Gastrocnemius medialis (tissue), 4 donors: ENCODE data around the gene LRRC27. TPM values are rescaled to one million over a fixed set of nuclear protein-coding genes. Genes with fewer than 3 reads are reported as not detected.
"Not testable (repeated sequence)": the region's sequence is repeated elsewhere in the genome, so short reads cannot be mapped to it uniquely, and the experiment has no call there.

Source experiments
- ATAC-seq, 2 donors: fragments of 150-250 bp; one replicate each; pipeline ENCODE4 v1.9.1; 2016
- DNase-seq, 2 donors: peaks; one replicate each; pipeline ENCODE4 v3.0.0-alpha.2; 2019
- H3K27ac ChIP-seq, 4 donors: fragments of 200-600 bp; sonication (generic); 1 replicate in 1 of 4; 2 replicates in 3 of 4; pipeline ENCODE4 v1.5.1; 2016 to 2018; ENCODE audit warnings: mild to moderate bottlenecking in 2 of 4, moderate library complexity in 1 of 4
- H3K27me3 ChIP-seq, 3 donors: fragments of 200-600 bp; sonication (generic) in 2 of 3; 1 replicate in 1 of 3; 2 replicates in 2 of 3; pipeline versions ENCODE4 v1.5.1 to v1.6.0; 2016 to 2019; ENCODE audit warnings: mild to moderate bottlenecking in 1 of 3, moderate library complexity in 1 of 3
- H3K36me3 ChIP-seq, 2 donors: fragments of 200-600 bp; sonication (generic) in 1 of 2; one replicate each; pipeline ENCODE4 v1.5.1; 2017 to 2018
- H3K4me1 ChIP-seq, 2 donors: fragments of 200-600 bp; sonication (generic) in 1 of 2; one replicate each; pipeline ENCODE4 v1.5.1; 2016 to 2017; ENCODE audit warnings: mild to moderate bottlenecking in 2 of 2
- H3K4me3 ChIP-seq, 4 donors: fragments of 200-600 bp; sonication (generic) in 3 of 4; 1 replicate in 1 of 4; 2 replicates in 3 of 4; pipeline ENCODE4 v1.5.1; 2016 to 2019; ENCODE audit warnings: mild to moderate bottlenecking in 2 of 4
- H3K9me3 ChIP-seq, 3 donors: fragments of 200-600 bp; sonication (generic) in 2 of 3; 1 replicate in 1 of 3; 2 replicates in 2 of 3; pipeline ENCODE4 v1.5.1; 2016 to 2019
- POLR2A ChIP-seq, 2 donors: fragments of 450-650 bp; IDR thresholded peaks; one replicate each; pipeline ENCODE4 v1.6.1; 2017; ENCODE audit warnings: antibody characterized with exemption in 2 of 2, mild to moderate bottlenecking in 2 of 2, moderate library complexity in 2 of 2
- in situ Hi-C, 4 donors: fragments of 200-750 bp; cut with MboI; loops; one replicate each; pipeline versions ENCODE4 v1.15.0 to v1.8.0; 2017; ENCODE audit warnings: low sequenced_read_pairs in 4 of 4
- intact Hi-C: fragments of 100-400 bp; cut with DNase I; formaldehyde crosslinking; loops from one replicate; pipeline ENCODE4 v1.15.1; 2023; ENCODE audit warnings: low total_unique reads
- total RNA-seq, 4 donors: library from RNA; depleted of rRNA; stranded (reverse); fragments of >200 nt; gene quantifications; one replicate each; pipeline versions ENCODE4 v1.1.0 to v1.2.3, GENCODE V29; 2016
- TF ChIP-seq, protein P1 (sequence below), 5 experiments: fragments of 450-650 bp in 3 of 5; fragments of 200-600 bp in 2 of 5; sonication (generic) in 2 of 5; IDR thresholded peaks in 4 of 5; conservative IDR thresholded peaks in 1 of 5; 1 replicate in 4 of 5; 2 replicates in 1 of 5; pipeline ENCODE4 v1.5.1; 2016 to 2019; ENCODE audit warnings: antibody characterized with exemption in 5 of 5, mild to moderate bottlenecking in 3 of 5, moderate library complexity in 3 of 5

The LRRC27 gene
- total RNA-seq, 4 donors from 2014 or later = 1.0 to 7.0 (median 4.1) TPM

- no peak for ATAC-seq
- Histone ChIP-seq H3K4me3 (no peak overlapping the region), H3K27ac (no peak overlapping the region), H3K36me3 (no peaks in the 10 kb centered on the region), H3K9me3 (no peaks in the 10 kb centered on the region), H3K4me1 (no peaks in the 10 kb centered on the region), H3K27me3 (no peaks in the 10 kb centered on the region)
- no peak for DNase-seq
- intact Hi-C loops = no loop called here
- in situ Hi-C loops = loop anchor here in 3 of 4 donors (25.0 kb wide), 2 partner anchors 160 to 260 kb away; partner anchors contain the start of gene INPP5A (in 1 of the 3)
- TF ChIP-seq, protein P1, sequence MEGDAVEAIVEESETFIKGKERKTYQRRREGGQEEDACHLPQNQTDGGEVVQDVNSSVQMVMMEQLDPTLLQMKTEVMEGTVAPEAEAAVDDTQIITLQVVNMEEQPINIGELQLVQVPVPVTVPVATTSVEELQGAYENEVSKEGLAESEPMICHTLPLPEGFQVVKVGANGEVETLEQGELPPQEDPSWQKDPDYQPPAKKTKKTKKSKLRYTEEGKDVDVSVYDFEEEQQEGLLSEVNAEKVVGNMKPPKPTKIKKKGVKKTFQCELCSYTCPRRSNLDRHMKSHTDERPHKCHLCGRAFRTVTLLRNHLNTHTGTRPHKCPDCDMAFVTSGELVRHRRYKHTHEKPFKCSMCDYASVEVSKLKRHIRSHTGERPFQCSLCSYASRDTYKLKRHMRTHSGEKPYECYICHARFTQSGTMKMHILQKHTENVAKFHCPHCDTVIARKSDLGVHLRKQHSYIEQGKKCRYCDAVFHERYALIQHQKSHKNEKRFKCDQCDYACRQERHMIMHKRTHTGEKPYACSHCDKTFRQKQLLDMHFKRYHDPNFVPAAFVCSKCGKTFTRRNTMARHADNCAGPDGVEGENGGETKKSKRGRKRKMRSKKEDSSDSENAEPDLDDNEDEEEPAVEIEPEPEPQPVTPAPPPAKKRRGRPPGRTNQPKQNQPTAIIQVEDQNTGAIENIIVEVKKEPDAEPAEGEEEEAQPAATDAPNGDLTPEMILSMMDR (IDR thresholded peaks at IDR 0.05 in 4 of 5, conservative IDR thresholded peaks at IDR 0.05 in 1 of 5) = no peak
- TF ChIP-seq POLR2A (IDR thresholded peaks at IDR 0.05) = no peak
Observed at GRCh38 chr10:132377326-132377725, 45.3 kb downstream of the LRRC27 start.

- H3K36me3 ChIP-seq, DNase-seq, intact Hi-C loops, H3K27me3 ChIP-seq, ATAC-seq, H3K4me3 ChIP-seq, H3K9me3 ChIP-seq, H3K27ac ChIP-seq, H3K4me1 ChIP-seq: not testable (repeated sequence)
- in situ Hi-C loops = loop anchor here in 3 of 4 donors (25.0 kb wide), 2 partner anchors 158 to 258 kb away; partner anchors contain the start of gene INPP5A (in 1 of the 3)
Observed at GRCh38 chr10:132379026-132379425, 47.0 kb downstream of the LRRC27 start.

DNA sequence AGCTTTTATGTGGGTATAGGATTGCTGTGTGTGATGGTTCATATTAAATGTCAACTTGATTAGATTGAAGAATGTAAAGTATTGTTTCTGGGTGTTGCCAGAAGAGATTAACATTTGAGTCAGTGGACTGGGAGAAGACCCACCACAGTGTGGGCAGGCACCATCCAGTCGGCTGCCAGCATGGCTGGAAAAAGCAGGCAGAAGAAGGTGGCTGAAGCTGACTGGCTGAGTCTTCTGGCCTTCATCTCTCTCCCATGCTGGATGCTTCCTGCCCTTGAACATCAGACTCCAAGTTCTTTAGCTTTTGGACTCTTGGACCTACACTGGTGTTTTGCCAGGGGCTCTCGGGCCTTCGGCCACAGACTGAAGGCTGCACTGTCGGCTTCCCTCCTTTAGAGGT lies 49.0 kb downstream of the LRRC27 start:
- H3K27me3 ChIP-seq, intact Hi-C loops, H3K36me3 ChIP-seq, H3K9me3 ChIP-seq, H3K4me1 ChIP-seq, DNase-seq, H3K27ac ChIP-seq, H3K4me3 ChIP-seq, ATAC-seq: not testable (repeated sequence)
- in situ Hi-C loops = loop anchor here in 3 of 4 donors (5.0 to 25.0 kb wide), 3 partner anchors 71 to 256 kb away; partner anchors contain the start of gene INPP5A (in 1 of the 3)

GRCh38 chr10:132381741-132382140 lies 49.7 kb downstream of the LRRC27 start:
- ATAC-seq (no peak), DNase-seq (no peak)
- TF ChIP-seq POLR2A (IDR thresholded peaks at IDR 0.05) = no peak
- TF ChIP-seq, protein P1 (IDR thresholded peaks at IDR 0.05 in 4 of 5, conservative IDR thresholded peaks at IDR 0.05 in 1 of 5) = no peak
- Histone ChIP-seq H3K4me1 (no peaks in the 10 kb centered on the region), H3K9me3 (no peaks in the 10 kb centered on the region), H3K4me3 (no peak overlapping the region), H3K27ac (no peak overlapping the region), H3K27me3 (no peaks in the 10 kb centered on the region), H3K36me3 (no peaks in the 10 kb centered on the region)
- intact Hi-C loops (no loop called here), in situ Hi-C loops (loop anchor here in 3 of 4 donors (5.0 to 25.0 kb wide), 3 partner anchors 71 to 256 kb away; partner anchors contain the start of gene INPP5A (in 1 of the 3))

DNA sequence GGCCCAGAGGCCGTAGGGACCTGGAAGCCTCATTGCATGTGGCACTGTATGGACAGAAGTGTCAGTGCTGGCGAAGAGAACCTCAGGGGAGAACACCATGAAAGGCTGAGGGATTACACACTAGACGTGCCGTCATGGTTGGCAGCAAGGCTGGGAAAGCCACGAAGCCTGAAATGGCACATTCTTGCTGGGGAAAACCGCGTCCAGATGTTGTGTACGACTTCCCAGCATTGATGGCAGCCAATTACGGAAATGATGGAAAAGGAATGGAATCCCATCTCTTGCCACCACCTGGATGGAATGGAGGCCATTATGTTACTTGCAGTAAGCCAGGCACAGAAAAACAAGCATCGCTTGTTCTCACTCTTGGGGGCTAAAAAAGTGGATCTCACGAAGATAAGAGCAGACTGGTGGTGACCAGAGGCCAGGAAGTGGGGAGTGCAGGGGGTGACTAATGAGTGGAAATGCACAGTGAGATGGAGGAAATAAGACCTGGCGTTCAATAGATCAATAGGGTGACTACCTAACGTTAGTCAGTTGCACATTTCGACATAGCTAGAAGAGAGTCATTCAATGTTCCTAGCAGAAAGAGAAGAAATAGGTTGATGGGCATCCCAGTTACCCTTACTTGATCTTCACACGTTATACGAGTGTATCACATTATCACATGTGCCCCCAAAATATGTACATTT lies 50.4 kb downstream of the LRRC27 start:
- ATAC-seq (no peak), DNase-seq (no peak)
- Histone ChIP-seq H3K9me3 (no peaks in the 10 kb centered on the region), H3K27ac (no peak overlapping the region), H3K4me1 (no peaks in the 10 kb centered on the region), H3K27me3 (no peaks in the 10 kb centered on the region), H3K4me3 (no peak overlapping the region), H3K36me3 (no peaks in the 10 kb centered on the region)
- TF ChIP-seq, protein P1 (IDR thresholded peaks at IDR 0.05 in 4 of 5, conservative IDR thresholded peaks at IDR 0.05 in 1 of 5) = no peak
- TF ChIP-seq POLR2A (IDR thresholded peaks at IDR 0.05) = no peak
- in situ Hi-C loops (loop anchor here in 3 of 4 donors (5.0 to 25.0 kb wide), 3 partner anchors 70 to 255 kb away; partner anchors contain the start of gene INPP5A (in 1 of the 3)), intact Hi-C loops (no loop called here)
